EL (cell line): ENCODE results near the gene PCDHGA6.
"Not testable (repeated sequence)": the region's sequence is repeated elsewhere in the genome, so short reads cannot be mapped to it uniquely, and the experiment has no call there.

Experiments used
- DNase-seq: peaks from one replicate; pipeline ENCODE4 v3.0.0-alpha.2; 2016

Gene PCDHGA6

GRCh38 chr5:141360685-141361084 lies 13.0 kb upstream of the PCDHGA6 start:
- no peak for DNase-seq

GRCh38 chr5:141362719-141363118 lies 11.0 kb upstream of the PCDHGA6 start:
- no peak for DNase-seq

- peak; percentile 21 for DNase-seq
Observed at GRCh38 chr5:141363952-141364660, 9.6 kb upstream of the PCDHGA6 start, which contains the start of gene PCDHGA5. TSS of gene PCDHGA5 (plus strand) at chr5:141364162. CDS start at chr5:141364331, 169 bp downstream.

- no peak for DNase-seq
Observed at GRCh38 chr5:141366016-141366896, 7.4 kb upstream of the PCDHGA6 start.

- DNase-seq = peak; percentile 71
Observed at GRCh38 chr5:141369994-141370848, 3.5 kb upstream of the PCDHGA6 start, which contains the start of gene PCDHGB3. TSS of gene PCDHGB3 (plus strand) at chr5:141370242. CDS start at chr5:141370395, 153 bp downstream.

GRCh38 chr5:141371572-141372475 lies 1.9 kb upstream of the PCDHGA6 start:
- DNase-seq = no peak

GRCh38 chr5:141374627-141375026 lies 936 bp downstream of the PCDHGA6 start:
- DNase-seq = no peak

- not testable (repeated sequence) for DNase-seq
Observed at GRCh38 chr5:141375444-141376155, 1.9 kb downstream of the PCDHGA6 start.

GRCh38 chr5:141382469-141383294 lies 9.0 kb downstream of the PCDHGA6 start, which contains the start of gene PCDHGA7:
TSS of gene PCDHGA7 (plus strand) at chr5:141382742. CDS start at chr5:141382900, 158 bp downstream.
- peak; percentile 62 for DNase-seq

- no peak for DNase-seq
Observed at GRCh38 chr5:141383345-141383744, 9.7 kb downstream of the PCDHGA6 start.

GRCh38 chr5:141384471-141385267 lies 11.0 kb downstream of the PCDHGA6 start:
- DNase-seq = no peak

GRCh38 chr5:141387557-141388311 lies 14.0 kb downstream of the PCDHGA6 start, which contains the start of gene PCDHGB4:
TSS of gene PCDHGB4 (plus strand) at chr5:141387698. CDS start at chr5:141387885, 187 bp downstream.
- peak; percentile 44 for DNase-seq

- DNase-seq = no peak
Observed at GRCh38 chr5:141388661-141389060, 15.0 kb downstream of the PCDHGA6 start.

GRCh38 chr5:141389153-141390042 lies 15.7 kb downstream of the PCDHGA6 start:
- no peak for DNase-seq

GRCh38 chr5:141392429-141393198 lies 18.9 kb downstream of the PCDHGA6 start, which contains the start of gene PCDHGA8:
TSS of gene PCDHGA8 (plus strand) at chr5:141392633. CDS start at chr5:141392814, 181 bp downstream.
- no peak for DNase-seq

GRCh38 chr5:141393267-141393666 lies 19.6 kb downstream of the PCDHGA6 start:
- no peak for DNase-seq
